SK-N-SH treated with all-trans-retinoic acid at 6 μM for 48 hours (cell line): ENCODE results near the gene SPECC1.

Experiments
- ARNTL ChIP-seq: fragments of 450-650 bp; formaldehyde crosslinking; IDR thresholded peaks from 2 replicates; pipeline ENCODE4 v1.5.0; 2020; ENCODE audit warnings: low read depth, mild to moderate bottlenecking, moderate library complexity, borderline replicate concordance
- CREB5 ChIP-seq: fragments of 250-450 bp; sonication (Bioruptor Pico); IDR thresholded peaks from 2 replicates; pipeline ENCODE4 v1.5.1; 2020; ENCODE audit warnings: low read depth, mild to moderate bottlenecking, moderate library complexity
- ISL1 ChIP-seq: fragments of 250-450 bp; sonication (Bioruptor Pico); IDR thresholded peaks from 2 replicates; pipeline ENCODE4 v2.1.2; 2022; ENCODE audit warnings: mild to moderate bottlenecking, moderate library complexity
- OSR1 ChIP-seq: fragments of 250-450 bp; sonication (Bioruptor Pico); IDR thresholded peaks from 2 replicates; pipeline ENCODE4 v1.8.0; 2022; ENCODE audit warnings: moderate library complexity, mild to moderate bottlenecking, inconsistent platforms
- PATZ1 ChIP-seq: fragments of 250-450 bp; sonication (Bioruptor Pico); IDR thresholded peaks from 2 replicates; pipeline ENCODE4 v1.8.0; 2020; ENCODE audit warnings: mild to moderate bottlenecking, moderate library complexity, borderline replicate concordance
- TCF4 ChIP-seq: fragments of 250-450 bp; sonication (Bioruptor Pico); IDR thresholded peaks from 2 replicates; pipeline ENCODE4 v1.8.0; 2021; ENCODE audit warnings: mild to moderate bottlenecking, moderate library complexity, borderline replicate concordance
- TOX ChIP-seq: fragments of 250-450 bp; sonication (Bioruptor Pico); IDR thresholded peaks from 2 replicates; pipeline ENCODE4 v1.8.0; 2021; ENCODE audit warnings: mild to moderate bottlenecking, moderate library complexity, borderline replicate concordance
- TSHZ2 ChIP-seq: fragments of 250-450 bp; sonication (Bioruptor Pico); IDR thresholded peaks from 2 replicates; pipeline ENCODE4 v1.5.0; 2020; ENCODE audit warnings: mild to moderate bottlenecking, moderate library complexity
- ZFP3 ChIP-seq: fragments of 250-450 bp; sonication (Bioruptor Pico); IDR thresholded peaks from 2 replicates; pipeline ENCODE4 v1.5.0; 2020; ENCODE audit warnings: mild to moderate bottlenecking, moderate library complexity
- ZNF565 ChIP-seq: fragments of 450-650 bp; formaldehyde crosslinking; conservative IDR thresholded peaks from 2 replicates; pipeline ENCODE4 v1.5.0; 2020; ENCODE audit warnings: low read depth, mild to moderate bottlenecking, moderate library complexity
- ZNF8 ChIP-seq: fragments of 450-650 bp; formaldehyde crosslinking; IDR thresholded peaks from 2 replicates; pipeline ENCODE4 v1.5.0; 2020; ENCODE audit warnings: mild to moderate bottlenecking, moderate library complexity

GRCh38 chr17:20243524-20243923 lies 234.4 kb downstream of the SPECC1 start:
- TF ChIP-seq ZFP3 (CRISPR knock-in tag) (no peak), TOX (no peak), ZNF8 (CRISPR knock-in tag) (no peak), CREB5 (CRISPR knock-in tag) (peak; percentile 82), ZNF565 (no peak), TSHZ2 (CRISPR knock-in tag) (no peak), PATZ1 (no peak), OSR1 (CRISPR knock-in tag) (no peak), ARNTL (CRISPR knock-in tag) (no peak), TCF4 (CRISPR knock-in tag) (no peak), ISL1 (peak; percentile 82)
